Upper lobe of right lung (tissue), 1 donor: ENCODE results near the gene ST6GAL1. TPM values are rescaled to one million over a fixed set of nuclear protein-coding genes. Genes with fewer than 3 reads are reported as not detected.

Source experiments
- ATAC-seq: fragments of 200-7000 bp; cut with Tn5 transposase; one replicate; pipeline ENCODE4 v1.9.1; 2020; ENCODE audit warnings: mild to moderate bottlenecking, moderate library complexity
- DNase-seq: peaks from one replicate; pipeline ENCODE4 v3.0.0-alpha.2; 2020
- H3K27ac ChIP-seq: fragments of 200-600 bp; one replicate; pipeline ENCODE4 v1.8.0; 2022
- H3K27me3 ChIP-seq: fragments of 200-600 bp; one replicate; pipeline ENCODE4 v1.8.0; 2022; ENCODE audit warnings: mild to moderate bottlenecking
- H3K36me3 ChIP-seq: fragments of 200-600 bp; one replicate; pipeline ENCODE4 v1.8.0; 2022
- H3K4me1 ChIP-seq: fragments of 200-600 bp; one replicate; pipeline ENCODE4 v1.8.0; 2022
- H3K4me3 ChIP-seq: fragments of 200-600 bp; one replicate; pipeline ENCODE4 v1.8.0; 2022; ENCODE audit warnings: mild to moderate bottlenecking
- H3K9me3 ChIP-seq: fragments of 200-600 bp; one replicate; pipeline ENCODE4 v1.8.0; 2022
- intact Hi-C: fragments of 100-400 bp; cut with DNase I; formaldehyde crosslinking; loops from one replicate; pipeline ENCODE4 v1.11.0; 2022
- total RNA-seq: library from RNA; stranded (reverse); fragmentation: NEBNext Ultra II Directional; extraction: Animal tissue kit (Norgen Biotek cat#: 25700); gene quantifications from one replicate; pipeline ENCODE4 v1.2.1, GENCODE V29; 2021
- TF ChIP-seq, protein P1 (sequence below): fragments of 200-600 bp; IDR thresholded peaks from one replicate; pipeline ENCODE4 v1.8.0; 2022; ENCODE audit warnings: antibody characterized with exemption
- donor health status: DM: no; HTN: yes; CAD: no; lungs with severe emphysema.

ST6GAL1 gene
- total RNA-seq, 1 donor from 2014 or later, result 116 TPM

DNA sequence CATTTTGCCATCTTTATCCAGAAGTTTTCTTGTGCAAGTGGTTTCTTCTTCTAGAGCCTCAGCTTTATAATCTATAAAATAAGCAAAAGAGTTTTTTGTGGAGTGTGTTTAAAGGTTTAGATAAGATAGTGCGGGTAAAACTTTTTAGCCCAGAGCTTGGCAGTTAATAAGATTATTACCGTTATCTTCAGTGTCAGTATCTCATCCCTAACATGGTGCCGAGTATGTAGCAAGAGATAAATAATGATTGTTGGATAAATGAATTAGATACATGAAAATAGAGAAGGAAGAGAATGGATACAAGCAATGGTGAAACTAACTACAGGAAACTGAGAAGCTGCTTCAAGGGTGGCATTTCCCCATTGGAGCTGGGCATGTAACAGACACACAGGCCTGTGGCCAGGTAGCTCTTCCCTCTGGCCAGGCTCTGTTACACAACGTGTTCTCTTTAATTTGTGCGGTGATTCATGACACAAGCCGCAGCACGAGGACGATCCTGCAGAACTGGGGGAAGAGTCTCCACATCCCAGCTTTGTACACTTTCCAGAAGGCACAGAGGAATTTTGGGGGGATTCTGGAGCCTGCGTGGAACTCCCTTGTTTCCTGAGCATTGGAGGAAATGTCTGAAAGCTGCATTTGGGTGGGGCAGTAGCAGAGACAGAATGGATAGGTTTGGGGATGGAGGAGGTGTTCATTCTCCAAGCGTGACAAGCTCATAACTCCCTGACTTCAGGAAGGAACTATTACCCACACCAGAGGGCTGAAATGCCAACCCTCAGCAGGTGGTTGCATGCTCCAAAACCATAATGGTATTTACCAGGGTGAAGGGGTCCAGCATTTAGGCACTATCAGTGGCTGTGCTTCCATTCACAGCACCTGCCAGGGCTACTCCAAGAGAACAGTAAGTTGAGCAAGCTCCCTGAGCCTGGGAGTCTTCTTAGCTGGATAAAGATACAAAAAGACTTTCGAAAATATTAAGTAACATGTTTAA lies 14.2 kb upstream of the ST6GAL1 start:
- intact Hi-C loops, result no loop called here
- DNase-seq, result no peak
- Histone ChIP-seq H3K27me3 (no peaks in the 10 kb centered on the region), H3K4me1 (no peaks in the 10 kb centered on the region), H3K27ac (no peak overlapping the region), H3K36me3 (no peaks in the 10 kb centered on the region), H3K9me3 (no peaks in the 10 kb centered on the region), H3K4me3 (no peak overlapping the region)
- peak; percentile 39 for ATAC-seq
- TF ChIP-seq, protein P1, sequence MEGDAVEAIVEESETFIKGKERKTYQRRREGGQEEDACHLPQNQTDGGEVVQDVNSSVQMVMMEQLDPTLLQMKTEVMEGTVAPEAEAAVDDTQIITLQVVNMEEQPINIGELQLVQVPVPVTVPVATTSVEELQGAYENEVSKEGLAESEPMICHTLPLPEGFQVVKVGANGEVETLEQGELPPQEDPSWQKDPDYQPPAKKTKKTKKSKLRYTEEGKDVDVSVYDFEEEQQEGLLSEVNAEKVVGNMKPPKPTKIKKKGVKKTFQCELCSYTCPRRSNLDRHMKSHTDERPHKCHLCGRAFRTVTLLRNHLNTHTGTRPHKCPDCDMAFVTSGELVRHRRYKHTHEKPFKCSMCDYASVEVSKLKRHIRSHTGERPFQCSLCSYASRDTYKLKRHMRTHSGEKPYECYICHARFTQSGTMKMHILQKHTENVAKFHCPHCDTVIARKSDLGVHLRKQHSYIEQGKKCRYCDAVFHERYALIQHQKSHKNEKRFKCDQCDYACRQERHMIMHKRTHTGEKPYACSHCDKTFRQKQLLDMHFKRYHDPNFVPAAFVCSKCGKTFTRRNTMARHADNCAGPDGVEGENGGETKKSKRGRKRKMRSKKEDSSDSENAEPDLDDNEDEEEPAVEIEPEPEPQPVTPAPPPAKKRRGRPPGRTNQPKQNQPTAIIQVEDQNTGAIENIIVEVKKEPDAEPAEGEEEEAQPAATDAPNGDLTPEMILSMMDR, result no peak

DNA sequence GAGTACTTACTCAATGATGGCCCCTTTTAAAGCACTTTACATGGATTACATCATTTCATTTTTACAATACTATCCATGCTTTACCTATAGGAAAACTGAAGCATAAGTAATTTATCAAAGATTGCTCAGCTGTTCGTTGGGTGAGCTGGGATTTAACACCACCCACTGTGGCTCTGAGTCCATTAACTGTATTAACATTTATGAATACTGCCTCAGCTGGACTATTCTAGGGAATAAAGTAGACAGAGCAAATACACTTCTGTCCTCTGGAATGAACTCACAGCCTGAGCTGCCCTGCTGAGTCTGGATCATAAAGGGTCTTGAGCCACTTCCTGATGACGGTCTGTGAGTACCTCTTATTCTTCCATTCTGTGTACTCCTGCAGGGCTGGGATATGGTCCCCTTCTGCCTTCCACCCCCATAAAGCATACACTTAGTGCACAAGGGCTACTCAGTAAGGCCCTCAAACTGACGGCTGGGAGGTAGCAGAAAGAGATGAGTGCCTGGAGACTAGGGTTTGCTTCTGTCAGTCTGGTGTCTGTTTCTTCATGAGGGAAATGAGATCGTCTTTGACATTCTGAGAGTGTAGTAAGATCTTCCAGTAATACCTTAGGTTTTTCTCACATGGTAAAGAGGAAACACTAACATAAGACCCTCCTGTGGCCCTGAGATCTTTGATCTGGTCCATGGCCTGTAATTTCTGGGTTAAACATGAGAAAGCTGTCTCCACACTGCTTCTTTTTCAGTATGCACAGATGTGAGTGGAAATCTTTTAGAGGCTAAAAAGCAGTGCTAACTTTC lies 12.6 kb upstream of the ST6GAL1 start:
- no peaks in the 10 kb centered on the region for H3K4me1 ChIP-seq
- H3K36me3 ChIP-seq, result no peaks in the 10 kb centered on the region
- TF ChIP-seq, protein P1, result no peak
- no peak overlapping the region for H3K27ac ChIP-seq
- H3K4me3 ChIP-seq, result no peak overlapping the region
- H3K9me3 ChIP-seq, result no peaks in the 10 kb centered on the region
- H3K27me3 ChIP-seq, result no peaks in the 10 kb centered on the region
- peak; percentile 64 for ATAC-seq
- intact Hi-C loops, result no loop called here
- no peak for DNase-seq

DNA sequence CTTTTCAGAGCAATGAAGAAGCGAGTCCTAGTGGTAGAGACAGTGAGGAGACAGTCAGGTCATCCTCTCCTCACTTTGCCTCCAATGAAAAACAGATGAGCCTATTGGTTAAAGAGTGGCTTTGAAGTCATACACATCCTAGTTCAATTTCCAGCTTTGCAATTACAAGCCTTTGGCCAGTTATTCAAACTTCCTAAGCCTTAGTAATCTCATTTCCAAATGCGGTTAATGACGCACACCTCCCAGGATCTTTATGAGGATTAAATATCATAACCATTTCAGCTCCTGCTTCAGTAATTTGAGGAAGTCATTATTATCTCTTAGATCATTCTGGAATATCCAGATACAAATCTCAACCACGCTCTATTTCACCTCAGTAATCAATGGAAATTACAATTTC lies 10.0 kb upstream of the ST6GAL1 start:
- H3K9me3 ChIP-seq, result no peaks in the 10 kb centered on the region
- H3K27ac ChIP-seq, result no peak overlapping the region
- DNase-seq (no peak), ATAC-seq (no peak)
- H3K4me1 ChIP-seq, result no peaks in the 10 kb centered on the region
- no peaks in the 10 kb centered on the region for H3K27me3 ChIP-seq
- intact Hi-C loops, result loop anchor here (10.0 kb wide), 1 partner anchor 66 kb away; no protein-coding TSS in a partner anchor
- TF ChIP-seq, protein P1, result no peak
- no peaks in the 10 kb centered on the region for H3K36me3 ChIP-seq
- H3K4me3 ChIP-seq, result no peak overlapping the region

DNA sequence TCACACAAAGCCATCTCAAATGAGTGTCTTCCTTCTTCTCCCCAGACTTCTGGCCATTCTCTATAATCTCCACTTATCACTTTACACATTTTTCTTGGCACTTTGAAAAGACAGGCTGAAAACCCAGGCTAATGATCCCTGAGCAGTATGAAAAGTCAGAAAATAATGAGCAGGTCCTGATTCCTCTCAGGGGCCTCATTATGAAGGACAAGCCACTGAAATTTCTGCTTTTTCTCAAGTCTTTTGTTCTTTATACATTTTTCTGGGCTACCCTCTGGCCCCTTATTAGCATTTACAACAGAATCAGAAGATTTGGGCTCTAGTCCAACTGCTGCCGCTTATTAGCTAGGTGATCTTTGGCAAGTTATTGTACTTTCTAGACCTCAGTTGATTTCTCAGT lies 9.5 kb upstream of the ST6GAL1 start:
- ATAC-seq, result no peak
- H3K9me3 ChIP-seq, result no peaks in the 10 kb centered on the region
- TF ChIP-seq, protein P1, result no peak

DNA sequence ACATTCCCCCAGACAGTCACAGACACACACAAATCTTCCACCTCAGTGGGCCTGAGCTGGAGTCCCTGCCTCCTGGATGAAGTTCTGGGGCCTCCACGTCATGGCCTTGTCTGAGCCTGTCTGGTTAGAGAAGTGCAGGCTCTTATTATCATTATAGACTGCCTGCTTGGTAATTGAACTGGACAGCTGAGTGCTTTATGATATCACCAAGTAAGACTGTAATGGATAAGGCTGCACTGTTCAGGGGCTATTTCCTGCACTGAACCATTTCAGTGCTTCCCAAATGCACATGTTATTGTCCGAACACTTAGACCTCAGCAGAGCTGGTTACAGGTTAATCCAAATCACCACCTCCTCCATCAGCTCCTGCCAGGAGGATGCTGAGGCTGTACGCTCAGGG lies 8.7 kb upstream of the ST6GAL1 start:
- no peaks in the 10 kb centered on the region for H3K36me3 ChIP-seq
- H3K27ac ChIP-seq, result no peak overlapping the region
- H3K4me1 ChIP-seq, result no peaks in the 10 kb centered on the region
- no peak for ATAC-seq
- DNase-seq, result no peak
- no peaks in the 10 kb centered on the region for H3K9me3 ChIP-seq
- TF ChIP-seq, protein P1, result no peak
- H3K4me3 ChIP-seq, result no peak overlapping the region
- intact Hi-C loops, result loop anchor here (10.0 kb wide), 1 partner anchor 67 kb away; no protein-coding TSS in a partner anchor
- H3K27me3 ChIP-seq, result no peaks in the 10 kb centered on the region

More for the DNA sequence above, 9.5 kb upstream of the ST6GAL1 start:
- Histone ChIP-seq H3K27me3 (no peaks in the 10 kb centered on the region), H3K4me3 (no peak overlapping the region), H3K36me3 (no peaks in the 10 kb centered on the region), H3K27ac (no peak overlapping the region), H3K4me1 (no peaks in the 10 kb centered on the region)
- intact Hi-C loops, result loop anchor here (10.0 kb wide), 1 partner anchor 66 kb away; no protein-coding TSS in a partner anchor
- DNase-seq, result no peak
